ENCODE data around the gene DLX4.
A peak's percentile ranks its signal among the peaks of the same experiment; 100 is the strongest.

The DLX4 gene

DNA sequence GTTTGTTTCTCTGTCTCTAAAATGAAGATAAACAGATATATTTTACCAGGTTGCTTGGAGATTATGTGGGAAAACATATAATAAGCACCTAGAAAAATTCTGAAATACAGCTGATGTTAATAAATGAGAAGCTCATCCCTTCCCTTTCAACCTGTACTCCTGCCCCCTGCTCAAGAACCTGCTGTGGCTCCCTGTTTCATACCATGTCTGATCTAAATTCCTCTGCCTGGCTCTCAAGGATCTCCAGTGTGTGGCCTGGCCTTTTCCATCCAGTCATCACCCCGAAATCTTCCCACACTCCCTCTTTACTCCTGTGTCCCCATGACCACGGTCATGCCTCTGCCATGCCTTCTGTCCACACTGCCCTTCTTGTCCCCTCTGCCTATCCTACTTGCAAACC lies 19.4 kb upstream of the DLX4 start:
- DNase-seq = no peak

DNA sequence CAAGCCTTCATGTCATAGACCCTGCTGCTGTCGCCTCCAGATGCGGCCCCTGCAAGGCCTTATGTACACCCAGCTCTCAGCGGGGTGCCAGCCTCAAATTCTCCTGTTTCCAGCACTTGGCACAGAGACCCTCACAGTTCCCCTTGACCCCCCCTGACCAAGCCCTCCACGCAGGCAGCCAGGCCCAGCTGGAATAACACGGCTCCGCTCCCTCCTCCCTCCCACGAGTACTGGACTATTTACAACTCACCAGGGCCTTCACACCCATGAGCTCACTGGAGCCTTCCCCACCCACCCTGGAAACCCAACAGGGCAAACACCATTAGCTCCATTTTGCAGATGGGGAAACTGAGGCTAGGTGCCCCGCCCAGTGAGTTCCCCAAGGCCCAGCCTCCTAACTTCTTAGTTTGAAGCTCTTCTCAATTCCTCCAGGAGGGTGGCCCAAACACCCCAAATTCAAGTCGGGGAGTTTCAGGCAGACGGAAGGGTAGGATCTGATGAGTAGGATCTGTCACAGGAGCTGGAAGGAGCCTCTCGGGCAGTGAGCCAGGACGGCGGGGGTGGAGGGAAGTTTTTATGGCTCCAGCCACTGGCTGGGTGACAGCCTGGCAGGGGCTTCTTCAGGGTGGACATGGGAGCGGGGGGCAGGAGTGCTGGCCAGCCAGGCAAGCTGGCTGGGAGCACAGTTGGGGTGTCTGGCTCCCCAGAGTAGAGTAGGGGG lies 17.5 kb upstream of the DLX4 start:
- DNase-seq = no peak

DNA sequence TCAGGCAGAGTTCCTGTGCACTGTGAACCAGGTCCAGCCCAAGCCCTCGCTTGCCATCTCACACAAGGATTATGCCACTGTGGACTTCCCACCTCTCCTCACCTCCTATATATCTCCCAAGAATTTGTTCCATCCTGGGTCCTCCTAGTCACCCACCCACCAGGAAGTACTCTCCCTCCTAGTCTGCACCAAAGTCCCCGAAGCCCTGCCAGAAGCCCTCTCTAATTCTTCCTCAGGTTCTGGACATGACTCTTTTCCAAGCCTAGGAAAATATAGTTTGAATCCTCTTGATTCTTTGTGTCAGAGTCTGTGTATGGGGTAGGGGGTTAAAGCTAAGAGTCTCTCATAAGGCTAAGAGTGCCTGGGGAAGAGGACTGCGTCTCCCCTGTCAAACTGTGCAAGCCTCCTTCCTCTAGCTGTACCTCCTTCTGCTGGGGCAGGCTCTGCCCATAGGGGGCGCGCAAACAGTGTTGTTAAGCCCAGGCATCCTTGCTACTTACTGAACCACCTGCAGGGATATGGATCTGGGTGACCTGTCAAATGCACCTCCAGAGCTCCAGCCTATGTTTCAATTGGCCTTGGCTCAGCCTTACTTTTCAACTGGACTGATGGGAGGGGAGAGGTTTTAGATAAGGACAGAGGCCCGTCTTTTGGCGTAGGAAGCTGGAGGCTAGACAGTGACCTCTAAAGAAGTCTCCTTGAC lies 16.6 kb upstream of the DLX4 start:
- DNase-seq = peak; percentile 81

DNA sequence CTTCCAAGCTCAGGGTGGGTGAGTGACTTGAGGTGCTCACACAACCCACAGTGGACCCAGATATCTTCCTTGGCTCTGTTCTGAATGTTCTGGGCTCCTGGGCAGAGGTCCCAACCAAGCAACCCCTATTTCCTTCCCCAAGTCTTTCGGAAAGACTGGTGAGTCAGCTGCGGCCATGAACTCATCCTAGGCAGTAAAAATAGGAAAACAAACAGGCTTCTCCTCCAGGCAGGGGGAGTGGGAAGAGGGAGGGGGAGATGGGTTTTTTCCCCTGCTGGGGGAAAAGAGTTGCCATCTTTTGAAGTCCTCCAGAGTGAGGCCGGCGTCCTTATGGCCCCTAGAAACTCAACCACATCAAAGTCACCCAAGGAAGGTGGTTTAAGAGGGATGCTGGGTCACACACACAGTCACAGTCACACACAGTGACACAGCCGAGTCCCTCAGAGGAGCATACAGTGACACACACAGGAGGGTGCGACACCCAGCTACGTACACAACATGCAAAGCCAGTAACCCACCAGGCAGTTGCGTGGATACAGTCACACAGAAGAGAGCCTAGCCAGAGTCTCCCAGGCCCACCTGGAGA lies 16.0 kb upstream of the DLX4 start:
- DNase-seq = no peak

DNA sequence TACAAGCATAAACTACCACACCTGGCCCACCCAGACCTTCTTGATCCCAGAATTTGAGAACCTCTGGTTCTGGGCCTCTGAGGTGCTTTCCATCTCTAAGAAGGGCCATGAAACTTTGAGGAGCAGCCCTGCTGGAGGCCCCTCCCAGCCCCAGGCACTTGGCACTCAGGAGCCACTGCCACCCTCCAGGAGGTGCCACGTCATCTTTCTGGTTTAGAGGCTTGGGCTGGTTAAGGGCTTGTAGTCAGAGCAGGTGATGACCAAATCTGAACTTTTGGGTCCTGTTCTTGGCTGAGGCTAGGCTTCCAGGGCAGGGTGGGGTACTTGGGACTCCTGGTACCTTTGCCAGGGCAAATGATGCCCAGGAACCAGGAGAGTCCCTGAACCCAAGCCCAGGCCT lies 13.8 kb upstream of the DLX4 start:
- DNase-seq = peak; percentile 14

DNA sequence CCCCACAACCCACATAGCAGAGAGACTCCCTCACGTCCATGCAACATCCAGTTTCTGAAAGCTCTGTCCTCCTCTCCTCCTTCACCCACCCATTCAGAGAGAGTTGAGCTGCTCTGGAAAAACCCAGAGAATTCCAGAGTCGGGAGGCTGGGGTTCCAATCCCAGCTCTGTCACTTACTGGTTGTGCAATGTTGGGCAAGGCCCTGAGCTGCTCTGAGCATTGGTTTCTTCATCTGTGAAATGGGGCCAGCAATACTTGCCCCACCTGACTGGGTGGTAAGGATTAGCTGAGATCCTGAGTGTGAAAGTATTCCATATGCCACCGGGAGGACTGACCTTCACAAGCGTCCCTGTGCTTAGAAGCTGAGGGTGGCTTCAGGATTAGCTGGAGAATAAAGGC lies 12.2 kb upstream of the DLX4 start:
- no peak for DNase-seq

DNA sequence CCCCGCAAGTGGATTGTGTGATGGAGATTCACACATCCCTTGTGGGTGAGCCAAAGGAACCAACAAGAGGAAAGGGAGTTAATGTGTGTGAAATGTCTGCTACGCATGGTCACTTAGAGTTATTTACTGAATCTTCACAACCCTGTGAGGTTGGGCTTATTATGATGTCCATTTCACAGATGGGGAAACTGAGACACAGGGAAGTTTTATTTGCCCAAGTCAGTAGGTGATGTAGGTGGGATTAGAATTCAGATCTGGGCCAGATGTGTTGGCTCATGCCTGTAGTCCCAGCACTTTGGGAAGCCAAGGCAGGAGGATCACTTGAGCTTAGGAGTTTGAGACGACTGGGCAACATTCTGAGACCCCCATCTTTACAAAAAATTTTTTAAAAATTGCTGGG lies 11.6 kb upstream of the DLX4 start:
- DNase-seq = no peak

DNA sequence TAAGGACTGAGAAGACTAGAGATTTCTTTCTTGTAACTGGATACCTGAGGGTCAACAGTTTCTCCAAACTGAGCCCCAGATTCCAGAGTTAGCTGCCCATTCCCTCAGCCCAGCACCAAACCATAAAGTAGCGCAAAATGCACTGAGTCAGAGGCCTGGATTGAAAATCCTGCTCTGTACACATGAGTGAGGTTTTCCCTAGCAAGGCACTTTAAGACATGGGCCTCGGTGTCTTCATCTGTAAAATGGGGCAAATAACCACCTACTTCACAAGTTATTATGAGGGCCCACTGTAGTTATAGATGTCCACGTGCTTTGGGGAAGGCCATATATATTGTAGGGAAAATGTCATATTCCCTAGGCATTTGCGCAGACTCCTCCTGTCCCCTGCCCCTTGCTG lies 10.3 kb upstream of the DLX4 start:
- DNase-seq = no peak

DNA sequence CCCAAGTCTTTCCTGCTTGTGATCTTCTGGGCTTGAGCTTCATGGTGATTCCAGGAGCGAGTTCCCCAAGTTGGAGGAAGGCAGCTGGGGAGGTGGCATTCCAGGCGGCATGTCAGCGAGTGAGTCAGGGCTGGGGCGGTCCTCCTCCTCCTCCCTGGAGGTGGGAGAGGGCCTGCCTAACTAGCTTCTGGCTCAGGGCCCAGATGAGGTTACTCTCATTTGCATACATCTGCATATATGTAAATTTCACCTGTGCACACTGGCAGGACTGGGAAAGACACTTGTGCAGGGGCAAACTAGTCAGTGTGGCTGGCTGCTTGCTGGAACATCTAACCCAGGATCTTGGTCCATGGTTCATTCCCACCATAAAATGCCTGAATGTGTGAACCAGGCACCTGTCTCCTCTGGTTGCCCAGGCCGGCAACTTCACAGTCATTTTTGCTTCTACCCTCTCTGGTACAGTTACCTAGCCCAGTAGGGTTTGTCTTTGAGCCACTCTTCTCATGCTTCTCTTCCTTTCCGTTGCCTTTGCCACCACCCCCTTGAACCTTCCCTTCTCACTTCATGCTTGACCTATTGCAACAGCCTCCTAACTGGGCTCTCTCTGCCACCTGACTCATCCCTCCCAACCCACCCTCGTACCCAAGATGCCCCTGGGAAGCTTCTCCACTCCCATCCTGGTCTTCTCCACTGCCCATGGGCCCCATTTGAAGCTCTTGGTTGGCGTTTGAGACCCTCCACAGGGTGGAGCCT lies 9.6 kb upstream of the DLX4 start:
- DNase-seq = no peak

DNA sequence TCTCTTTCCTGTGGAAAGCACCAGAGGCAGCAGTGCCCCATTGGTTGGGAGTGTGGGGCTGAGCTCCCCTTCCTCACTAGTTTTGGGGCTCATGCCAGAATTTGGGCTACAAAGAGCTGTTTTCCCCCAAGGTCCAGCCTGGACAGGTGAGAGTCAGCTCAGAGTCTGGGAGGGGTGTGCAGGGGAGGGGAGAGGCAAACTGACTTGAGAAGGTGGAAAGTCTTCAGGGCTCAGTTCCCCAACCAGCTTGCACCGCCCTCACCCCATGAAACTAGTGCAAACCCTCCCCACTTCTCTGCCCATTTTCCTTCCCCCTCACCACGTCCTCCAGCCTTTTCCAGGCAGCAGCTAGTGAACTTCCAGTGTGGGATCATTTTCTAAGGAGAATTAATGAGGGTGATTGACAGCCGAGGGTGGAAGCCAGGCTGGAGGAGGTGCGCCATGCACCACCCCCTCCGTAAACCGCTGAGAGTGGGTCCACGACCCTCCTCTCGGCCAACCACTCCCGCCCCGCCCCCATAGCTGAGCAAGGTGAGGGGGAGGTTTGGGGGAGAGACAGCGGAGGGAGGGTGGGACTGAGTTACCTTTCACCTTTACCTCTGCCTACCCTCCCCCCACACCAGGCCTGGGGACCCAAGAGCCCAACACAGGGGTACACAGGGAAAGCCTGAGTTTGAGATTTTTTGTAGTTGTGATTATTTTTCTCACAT lies 6.2 kb upstream of the DLX4 start:
- DNase-seq = no peak

DNA sequence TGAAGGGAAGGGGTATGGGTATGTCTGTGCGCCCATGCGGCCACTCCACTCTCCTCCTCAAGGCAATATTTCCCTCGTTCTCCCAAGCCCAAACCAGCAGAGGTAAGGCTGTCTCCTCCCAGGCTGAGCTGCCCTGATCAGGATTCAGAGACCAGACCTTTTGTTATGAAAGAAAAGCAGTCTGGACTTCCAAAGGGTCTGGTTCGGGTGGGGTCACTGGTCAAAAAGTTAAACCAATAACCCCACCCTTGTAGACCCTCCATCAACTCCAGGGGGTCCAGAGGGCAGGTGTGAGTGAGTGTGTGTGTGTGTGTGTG lies 5.7 kb upstream of the DLX4 start:
- DNase-seq = no peak

DNA sequence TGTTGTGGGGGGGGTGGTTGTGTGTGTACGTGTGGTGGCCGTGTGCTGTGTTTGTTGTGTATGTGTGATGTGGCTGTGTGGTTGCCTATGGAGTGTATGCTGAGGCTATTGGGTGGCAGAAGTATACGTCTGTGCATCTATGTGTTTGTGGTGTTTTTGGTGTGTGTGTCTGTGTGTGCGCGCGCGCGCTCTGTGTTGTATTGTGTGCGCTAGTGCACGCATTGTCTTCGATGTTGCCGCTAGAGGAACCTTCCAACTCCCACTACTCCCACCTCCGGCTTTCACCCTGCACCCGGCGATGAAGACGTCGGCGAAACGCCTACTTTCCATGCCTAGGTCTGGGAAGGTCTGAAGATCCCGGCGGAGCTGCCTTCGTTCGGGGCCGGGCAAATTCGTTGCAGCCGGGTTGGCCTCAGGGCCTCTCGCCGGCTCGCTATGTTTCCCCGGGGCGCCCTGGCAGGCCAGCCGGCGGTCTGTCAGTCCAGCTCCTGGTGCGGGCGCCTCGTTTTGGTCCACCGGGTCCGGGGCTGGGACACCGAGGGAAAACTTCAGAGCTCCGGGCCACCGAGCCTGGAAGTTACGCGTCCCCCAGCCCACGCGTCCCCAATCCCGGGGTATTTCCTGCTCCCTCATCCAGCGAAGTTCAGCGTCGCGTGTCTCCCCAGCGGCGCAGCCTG lies 5.2 kb upstream of the DLX4 start:
- no peak for DNase-seq

DNA sequence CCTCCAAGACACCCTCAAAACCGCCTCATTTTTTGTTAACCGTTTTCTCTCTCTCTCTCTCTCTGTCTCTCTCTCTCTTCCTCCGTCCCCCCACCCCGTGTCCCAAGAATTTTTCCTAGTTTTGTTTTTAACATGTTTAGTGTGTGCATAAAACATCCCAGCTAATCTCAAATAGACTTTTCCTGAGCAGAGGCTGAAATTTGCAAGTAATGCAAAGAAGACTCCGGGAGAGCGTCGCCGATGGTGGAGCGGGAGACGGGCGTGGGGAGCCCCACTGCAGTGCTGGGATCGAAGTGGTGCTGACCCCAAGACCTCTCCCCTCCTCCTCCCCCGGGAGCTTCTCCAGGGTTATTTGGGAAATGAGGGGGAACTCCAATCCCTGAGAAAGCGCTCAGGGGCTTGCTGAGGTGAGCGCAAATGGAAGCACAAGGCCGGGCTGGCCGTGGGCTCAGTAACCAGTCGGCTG lies 4.7 kb upstream of the DLX4 start:
- DNase-seq = no peak

DNA sequence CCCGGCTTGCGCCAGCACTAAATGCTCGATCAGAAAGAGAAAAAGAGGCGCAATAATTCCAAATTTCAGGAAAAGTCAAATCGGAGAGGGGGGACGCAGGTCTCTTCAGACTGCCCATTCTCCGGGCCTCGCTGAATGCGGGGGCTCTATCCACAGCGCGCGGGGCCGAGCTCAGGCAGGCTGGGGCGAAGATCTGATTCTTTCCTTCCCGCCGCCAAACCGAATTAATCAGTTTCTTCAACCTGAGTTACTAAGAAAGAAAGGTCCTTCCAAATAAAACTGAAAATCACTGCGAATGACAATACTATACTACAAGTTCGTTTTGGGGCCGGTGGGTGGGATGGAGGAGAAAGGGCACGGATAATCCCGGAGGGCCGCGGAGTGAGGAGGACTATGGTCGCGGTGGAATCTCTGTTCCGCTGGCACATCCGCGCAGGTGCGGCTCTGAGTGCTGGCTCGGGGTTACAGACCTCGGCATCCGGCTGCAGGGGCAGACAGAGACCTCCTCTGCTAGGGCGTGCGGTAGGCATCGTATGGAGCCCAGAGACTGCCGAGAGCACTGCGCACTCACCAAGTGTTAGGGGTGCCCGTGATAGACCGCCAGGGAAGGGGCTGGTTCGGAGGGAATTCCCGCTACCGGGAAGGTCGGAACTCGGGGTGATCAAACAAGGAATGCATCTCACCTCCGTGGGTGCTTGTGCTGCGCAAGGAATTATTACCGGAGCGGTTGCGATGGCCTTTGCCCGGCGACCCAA lies 4.0 kb upstream of the DLX4 start:
- no peak for DNase-seq

DNA sequence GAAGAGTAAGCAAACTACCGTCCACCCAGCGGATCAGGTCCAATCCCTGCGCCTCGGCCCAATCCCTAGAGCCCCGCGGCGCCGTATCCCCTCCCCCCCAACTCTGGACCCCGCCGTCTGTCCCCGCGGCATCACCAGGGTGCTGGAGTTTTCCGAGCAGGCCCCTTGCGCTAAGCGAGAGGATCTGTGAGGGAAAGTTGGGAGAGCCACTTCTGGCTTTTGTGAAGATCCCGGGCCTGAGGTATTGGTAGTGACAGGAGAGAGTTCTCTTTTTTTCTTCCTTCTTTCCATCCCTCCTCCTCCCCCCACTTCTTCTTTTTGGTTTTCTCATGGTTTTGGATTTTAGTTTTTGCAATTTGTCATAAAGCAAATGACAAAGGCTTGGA lies 3.5 kb upstream of the DLX4 start:
- no peak for DNase-seq

DNA sequence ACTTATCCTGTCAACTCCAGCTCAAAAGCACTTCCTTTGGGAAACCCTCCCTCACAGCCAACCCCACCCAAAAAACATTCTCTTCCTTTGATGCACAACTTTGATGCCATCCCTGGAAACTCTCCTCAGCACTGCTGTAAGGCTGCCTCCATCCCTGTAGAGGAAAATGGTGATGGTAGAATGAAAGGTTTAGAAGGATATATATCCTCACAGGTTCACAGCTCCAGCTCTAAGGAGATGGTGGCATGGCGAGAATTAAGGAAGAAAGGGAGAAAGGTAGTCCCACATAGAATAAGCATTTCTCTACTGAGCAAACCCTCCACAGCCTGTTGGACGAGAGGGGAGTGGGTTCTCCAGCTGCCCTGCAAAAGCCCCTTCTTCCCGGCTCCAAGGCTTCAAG lies 2.2 kb upstream of the DLX4 start:
- DNase-seq = no peak

DNA sequence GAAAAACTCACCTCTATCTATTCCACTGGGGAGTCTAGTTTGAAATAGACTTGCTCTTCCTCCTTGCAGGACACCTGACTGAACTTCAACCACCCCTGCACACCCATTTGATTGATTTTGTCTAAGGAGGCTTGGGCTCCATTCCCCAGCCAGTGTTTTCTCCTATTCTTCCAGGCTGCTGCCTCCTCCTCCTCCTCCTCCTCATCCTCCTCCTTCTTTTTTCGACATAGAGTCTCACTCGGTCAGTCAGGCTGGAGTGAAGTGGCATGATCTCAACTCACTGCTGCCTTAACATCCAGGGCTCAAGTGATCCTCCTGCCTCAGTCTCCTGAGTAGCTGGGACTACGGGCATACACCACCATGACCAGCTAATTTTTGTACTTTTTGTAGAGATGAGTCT lies 1.8 kb upstream of the DLX4 start:
- DNase-seq = no peak

DNA sequence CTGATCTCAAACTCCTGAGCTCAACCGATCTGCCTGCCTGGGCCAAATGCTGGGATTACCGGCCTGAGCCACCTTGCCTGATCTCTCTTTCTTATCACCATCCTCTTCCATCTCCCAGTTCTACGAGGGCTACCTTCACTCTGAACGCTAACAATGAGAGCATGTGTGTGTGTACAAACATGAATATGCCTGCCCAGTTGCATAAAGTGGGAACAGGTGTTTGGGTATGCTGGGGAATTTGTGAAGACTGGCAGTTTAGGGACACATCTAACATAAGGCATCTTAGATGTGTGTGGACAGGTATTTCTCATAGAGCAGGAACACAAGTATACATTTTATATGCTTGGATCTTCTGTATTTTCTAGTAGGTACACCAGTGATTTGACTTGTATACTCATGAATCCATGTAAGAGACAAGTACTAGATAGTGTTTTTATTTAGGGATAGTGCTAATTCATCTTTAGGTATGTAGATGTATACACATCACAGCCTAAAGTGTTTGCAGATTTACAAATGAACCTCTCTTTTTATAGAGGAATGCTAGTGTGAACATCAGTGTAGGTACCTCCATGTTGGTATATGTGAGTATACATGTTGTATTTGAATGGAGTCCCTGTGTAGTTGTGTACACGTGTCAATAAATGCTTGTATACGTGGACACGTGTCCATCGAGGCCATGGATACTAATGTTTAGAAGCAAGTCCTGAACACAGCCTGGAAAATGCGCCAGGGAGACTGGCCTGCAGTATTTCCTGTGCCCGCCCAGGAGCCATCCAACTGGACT lies 1.2 kb upstream of the DLX4 start:
- no peak for DNase-seq

DNA sequence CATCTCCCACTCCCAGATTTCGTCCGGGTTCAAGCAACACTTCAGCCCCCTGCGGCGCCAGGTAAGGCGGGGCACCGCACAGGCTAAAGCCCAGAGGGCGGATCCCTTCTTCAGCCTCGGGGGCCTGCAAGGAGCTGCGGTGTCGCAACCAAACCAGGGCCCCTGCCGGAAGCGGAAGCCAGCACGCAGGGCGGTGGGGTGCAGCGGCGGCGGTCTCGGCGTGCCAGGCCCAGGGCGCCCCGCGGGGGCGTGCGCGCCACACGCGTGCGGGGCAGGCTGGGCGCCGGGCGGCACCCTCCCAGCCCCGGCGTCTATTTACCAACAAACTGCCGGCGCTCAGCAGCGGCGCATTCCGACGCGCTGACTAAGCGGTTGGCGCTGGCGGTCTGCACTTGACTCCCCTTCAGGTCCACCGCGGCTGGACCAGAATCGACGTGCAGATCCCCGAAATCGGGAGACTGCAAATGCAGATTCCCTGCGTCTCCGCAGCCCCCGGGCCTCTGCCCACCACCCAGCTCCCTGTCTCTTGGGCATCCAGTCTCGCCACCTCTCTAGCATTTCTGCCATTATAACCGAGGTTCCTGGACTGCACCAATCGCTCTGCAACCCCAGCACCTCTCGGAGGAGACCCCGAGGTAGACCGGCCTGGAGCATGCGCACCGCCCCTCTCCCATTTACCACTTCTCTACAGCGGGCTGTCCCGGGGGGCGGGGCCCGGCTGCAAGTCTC lies 421 bp upstream of the DLX4 start:
- peak; percentile 75 for DNase-seq

DNA sequence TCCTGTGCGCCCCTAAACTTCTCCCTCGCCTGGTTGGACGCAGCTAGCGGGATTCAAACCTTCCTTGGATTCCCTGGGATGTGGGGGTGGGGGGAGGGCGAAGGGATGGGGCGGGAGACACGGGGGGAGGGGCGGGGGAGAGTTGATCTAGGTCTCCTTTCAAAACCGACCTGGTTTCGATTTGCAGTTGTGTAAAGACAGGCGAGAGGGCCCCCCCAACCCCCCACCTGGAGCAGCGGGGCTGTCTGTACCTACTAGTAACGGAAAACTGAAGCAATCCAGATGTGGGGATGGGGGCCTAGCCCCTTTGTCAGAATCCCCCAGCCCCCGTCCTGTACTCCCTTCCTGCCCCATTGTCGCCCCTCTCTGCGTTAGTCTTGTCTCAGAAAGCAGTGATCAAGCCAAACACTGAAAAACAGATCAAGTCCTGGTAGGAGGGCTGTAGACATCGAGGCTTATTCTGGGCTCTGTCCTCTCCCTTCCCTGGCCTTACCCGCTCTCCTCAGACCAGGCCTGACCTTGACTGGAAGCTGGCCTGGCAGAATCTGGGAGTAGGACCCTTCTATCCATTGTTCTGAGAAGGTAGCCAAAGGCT lies 902 bp downstream of the DLX4 start:
- DNase-seq = no peak

All from activated CD4-positive, alpha-beta T cell treated with anti-CD3 and anti-CD28 coated beads, Interleukin-2, amount 50 U/mL, for 16 hours (primary cell).